ENCODE data around the gene CELF2. TPM values are rescaled to one million over a fixed set of nuclear protein-coding genes. Genes with fewer than 3 reads are reported as not detected.
A peak's percentile ranks its signal among the peaks of the same experiment; 100 is the strongest.

CELF2 gene
- total RNA-seq, 1 experiment from 2014 or later = 28.7 TPM

GRCh38 chr10:11018855-11019631, 1.4 kb downstream of the CELF2 start:
- H3K18ac ChIP-seq (ENCODE audit: insufficient read length, low read depth, low read length) = no peak overlapping the region
- peaks cover 2% of the 10 kb centered on the region; the same call in 1 of the 2 replicates for H3K27me3 ChIP-seq (ENCODE audit: insufficient read depth, low read length)
- H2BK20ac ChIP-seq (ENCODE audit: low read depth, low read length, poor library complexity, severe bottlenecking) = no peak overlapping the region
- H2BK5ac ChIP-seq (ENCODE audit: insufficient read length, low read length) = no peak overlapping the region
- no peaks in the 10 kb centered on the region for H3K9me3 Mint-ChIP-seq
- H3K79me1 ChIP-seq (ENCODE audit: insufficient read depth, low read depth, low read length, poor library complexity, severe bottlenecking) = no peaks in the 10 kb centered on the region
- WGBS (ENCODE audit: extremely low coverage, insufficient read length, low lambda C conversion rate) = no CpG with 5 or more reads among the region's 11 CpGs
- H2BK12ac ChIP-seq (ENCODE audit: insufficient read length, low read depth, low read length) = no peak overlapping the region
- H3K23ac ChIP-seq (ENCODE audit: insufficient read length, low read depth, low read length) = no peak overlapping the region
- no peak overlapping the region for H3K14ac ChIP-seq (ENCODE audit: insufficient read depth, low read length)
- no peak overlapping the region for H3T11ph ChIP-seq (ENCODE audit: low read length)
- H3K4me2 ChIP-seq (ENCODE audit: insufficient read depth, insufficient read length, low read length) = peak overlapping the region; percentile 80
- no peak overlapping the region for H2AK5ac ChIP-seq (ENCODE audit: insufficient read length, low read length)
- H2AFZ ChIP-seq (ENCODE audit: low read length) = no peak overlapping the region
- no peaks in the 10 kb centered on the region for H3K4me1 ChIP-seq (ENCODE audit: insufficient read depth, low read length)
- H3K9me3 ChIP-seq (ENCODE audit: control insufficient read depth, low read depth, low read length) = no peaks in the 10 kb centered on the region
- no peaks in the 10 kb centered on the region for H3K79me2 ChIP-seq (ENCODE audit: insufficient read depth, low read length)
- H2BK120ac ChIP-seq (ENCODE audit: low read depth, low read length, poor library complexity, severe bottlenecking) = no peak overlapping the region
- H3K9ac ChIP-seq (ENCODE audit: extremely low read depth, insufficient read length, low read length) = no peak overlapping the region
- no peak overlapping the region for H3K56ac ChIP-seq (ENCODE audit: insufficient read length, low read depth, low read length)
- TF ChIP-seq, protein P1, sequence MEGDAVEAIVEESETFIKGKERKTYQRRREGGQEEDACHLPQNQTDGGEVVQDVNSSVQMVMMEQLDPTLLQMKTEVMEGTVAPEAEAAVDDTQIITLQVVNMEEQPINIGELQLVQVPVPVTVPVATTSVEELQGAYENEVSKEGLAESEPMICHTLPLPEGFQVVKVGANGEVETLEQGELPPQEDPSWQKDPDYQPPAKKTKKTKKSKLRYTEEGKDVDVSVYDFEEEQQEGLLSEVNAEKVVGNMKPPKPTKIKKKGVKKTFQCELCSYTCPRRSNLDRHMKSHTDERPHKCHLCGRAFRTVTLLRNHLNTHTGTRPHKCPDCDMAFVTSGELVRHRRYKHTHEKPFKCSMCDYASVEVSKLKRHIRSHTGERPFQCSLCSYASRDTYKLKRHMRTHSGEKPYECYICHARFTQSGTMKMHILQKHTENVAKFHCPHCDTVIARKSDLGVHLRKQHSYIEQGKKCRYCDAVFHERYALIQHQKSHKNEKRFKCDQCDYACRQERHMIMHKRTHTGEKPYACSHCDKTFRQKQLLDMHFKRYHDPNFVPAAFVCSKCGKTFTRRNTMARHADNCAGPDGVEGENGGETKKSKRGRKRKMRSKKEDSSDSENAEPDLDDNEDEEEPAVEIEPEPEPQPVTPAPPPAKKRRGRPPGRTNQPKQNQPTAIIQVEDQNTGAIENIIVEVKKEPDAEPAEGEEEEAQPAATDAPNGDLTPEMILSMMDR (conservative IDR thresholded peaks at IDR 0.05) = no peak
- H3K4me1 Mint-ChIP-seq = peaks cover 38 to 56% of the 10 kb centered on the region in 2 experiments
- H3K27ac ChIP-seq (ENCODE audit: insufficient read length, low read depth, low read length) = no peak overlapping the region
- peak overlapping the region; percentile 82 to 91 for H3K4me3 Mint-ChIP-seq
- peaks cover 33% of the 10 kb centered on the region for H3K27me3 Mint-ChIP-seq (ENCODE audit: low read depth)
- H3K4ac ChIP-seq (ENCODE audit: low read depth, low read length) = no peak overlapping the region
- no peak overlapping the region for H2BK15ac ChIP-seq (ENCODE audit: low read depth, low read length)
- DNase-seq = no peak
- no peak overlapping the region for H4K8ac ChIP-seq (replicated peaks; ENCODE audit: insufficient read length, low read depth, low read length)
- no peak overlapping the region for H4K5ac ChIP-seq (ENCODE audit: insufficient read length, low read depth, low read length)
- no peak overlapping the region for H3K27ac Mint-ChIP-seq
- no peaks in the 10 kb centered on the region for H4K20me1 ChIP-seq (ENCODE audit: control insufficient read depth, insufficient read depth, insufficient read length)
- peaks cover 8% of the 10 kb centered on the region for H3K23me2 ChIP-seq (ENCODE audit: insufficient read length, low read depth, low read length, poor library complexity, severe bottlenecking)
- no peaks in the 10 kb centered on the region for H3K36me3 Mint-ChIP-seq (ENCODE audit: insufficient read depth in 1 of 3, low read depth in 3 of 3)
- H4K91ac ChIP-seq (ENCODE audit: insufficient read length, low read depth, low read length) = no peak overlapping the region
